Muscle of arm (tissue), 12 donors: ENCODE data around the gene PIGS. TPM values are rescaled to one million over a fixed set of nuclear protein-coding genes. Genes with fewer than 3 reads are reported as not detected.
"Not testable (repeated sequence)": the region's sequence is repeated elsewhere in the genome, so short reads cannot be mapped to it uniquely, and the experiment has no call there.

ENCODE experiments used
- DNase-seq: peaks from one replicate; pipeline ENCODE4 v3.0.0-alpha.2; 2013
- polyA plus RNA-seq, 12 donors: library from polyadenylated mRNA; unstranded; fragments of 120-200 nt; gene quantifications; one replicate each; pipeline ENCODE4 v1.2.1, GENCODE V29; 2013; ENCODE audit not compliant: insufficient read length in 12 of 12

PIGS gene
- polyA plus RNA-seq, 12 donors, result 35.5 to 66.0 (median 45.0) TPM; not detected in 1

- DNase-seq, result no peak
Measured at GRCh38 chr17:28584434-28584833, 13.1 kb upstream of the PIGS start.

- no peak for DNase-seq
Measured at GRCh38 chr17:28582513-28582912, 11.2 kb upstream of the PIGS start.

- no peak for DNase-seq
Measured at GRCh38 chr17:28580959-28581358, 9.6 kb upstream of the PIGS start.

GRCh38 chr17:28579526-28579925 is 8.2 kb upstream of the PIGS start:
- DNase-seq, result no peak

- DNase-seq, result no peak
Measured at GRCh38 chr17:28578246-28579195, 7.2 kb upstream of the PIGS start.

- no peak for DNase-seq
Measured at GRCh38 chr17:28577466-28577824, 6.1 kb upstream of the PIGS start.

- peak; percentile 79 for DNase-seq
Measured at GRCh38 chr17:28576758-28577465, 5.6 kb upstream of the PIGS start, which contains the start of gene ALDOC. TSS of gene ALDOC (minus strand) at chr17:28576895. CDS start at chr17:28575532, 1,363 bp downstream.

GRCh38 chr17:28576016-28576415 is 4.7 kb upstream of the PIGS start:
- DNase-seq, result not testable (repeated sequence)

GRCh38 chr17:28575126-28575795 is 3.9 kb upstream of the PIGS start:
- DNase-seq, result no peak

GRCh38 chr17:28574526-28574925 is 3.2 kb upstream of the PIGS start:
- DNase-seq, result no peak

- DNase-seq, result no peak
Measured at GRCh38 chr17:28573966-28574480, 2.7 kb upstream of the PIGS start.

- no peak for DNase-seq
Measured at GRCh38 chr17:28573521-28573920, 2.2 kb upstream of the PIGS start.

GRCh38 chr17:28573040-28573380 is 1.7 kb upstream of the PIGS start:
- no peak for DNase-seq

- no peak for DNase-seq
Measured at GRCh38 chr17:28572259-28573039, 1.1 kb upstream of the PIGS start.

GRCh38 chr17:28570716-28571360 is 486 bp downstream of the PIGS start:
- no peak for DNase-seq

- no peak for DNase-seq
Measured at GRCh38 chr17:28569446-28569845, 1.9 kb downstream of the PIGS start.

- no peak for DNase-seq
Measured at GRCh38 chr17:28567604-28568003, 3.7 kb downstream of the PIGS start.

- DNase-seq, result no peak
Measured at GRCh38 chr17:28563475-28563874, 7.8 kb downstream of the PIGS start.

GRCh38 chr17:28555022-28555421 is 16.3 kb downstream of the PIGS start:
- no peak for DNase-seq

GRCh38 chr17:28554565-28554964 is 16.8 kb downstream of the PIGS start:
- DNase-seq, result no peak

- no peak for DNase-seq
Measured at GRCh38 chr17:28553000-28553505, 18.3 kb downstream of the PIGS start.
